GM12891 (cell line): ENCODE results near the gene IFNE.
A peak's percentile ranks its signal among the peaks of the same experiment; 100 is the strongest.

Experiments used
- POLR2A ChIP-seq: IDR thresholded peaks from 2 replicates; pipeline ENCODE4 v1.6.1; 2011; ENCODE audit warnings: low read depth, low read length, control low read depth
- POLR2AphosphoS5 ChIP-seq: IDR thresholded peaks from 2 replicates; pipeline ENCODE4 v1.6.1; 2011; ENCODE audit warnings: low read depth, low read length, control low read depth
- SPI1 ChIP-seq: IDR thresholded peaks from 2 replicates; pipeline ENCODE4 v1.6.1; 2011; ENCODE audit warnings: low read depth, low read length, control low read depth
- TAF1 ChIP-seq: IDR thresholded peaks from 2 replicates; pipeline ENCODE4 v1.6.1; 2011; ENCODE audit warnings: low read depth, low read length, control low read depth

DNA sequence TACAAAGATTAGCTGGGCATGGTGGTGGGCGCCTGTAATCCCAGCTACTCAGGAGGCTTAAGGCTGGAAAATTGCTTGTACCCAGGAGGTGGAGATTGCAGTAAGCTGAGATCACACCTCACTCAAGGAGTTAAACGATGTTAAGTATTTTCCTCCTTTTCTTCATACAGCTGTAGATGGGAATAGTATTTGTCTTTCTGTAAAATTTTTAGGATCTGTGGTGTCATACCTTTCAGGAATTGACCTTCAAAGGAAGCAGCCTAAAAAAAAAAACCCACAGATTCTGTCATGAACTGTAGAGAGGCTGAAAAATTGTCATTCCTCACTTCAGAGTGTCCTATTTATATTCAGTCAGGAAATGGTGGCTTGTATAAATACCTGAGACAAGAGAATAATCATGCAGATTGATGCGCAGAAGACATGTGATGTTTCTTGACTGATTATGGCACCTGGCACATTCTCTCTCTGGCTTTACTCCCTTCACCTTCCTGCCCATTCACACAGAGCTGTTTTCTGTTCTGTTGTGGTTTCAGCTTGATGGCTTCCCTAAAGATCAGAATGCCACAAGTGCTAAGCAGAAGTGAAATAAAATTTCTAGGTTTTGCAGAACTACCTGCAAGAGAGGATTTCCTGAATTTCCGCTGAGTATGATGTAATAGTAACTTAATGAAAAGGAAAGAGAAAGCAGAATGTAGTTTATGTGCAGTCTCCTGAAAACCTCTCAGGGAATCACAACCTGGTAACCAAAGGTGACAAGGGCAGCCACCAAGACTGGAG is 38.1 kb downstream of the IFNE start:
- TF ChIP-seq POLR2A (no peak), POLR2AphosphoS5 (no peak), TAF1 (no peak), SPI1 (peak; percentile 71)
